Measurements from ENCODE around the gene NCL.

The NCL gene

GRCh38 chr2:231460073-231460835, 4.0 kb downstream of the NCL start:
- peak; percentile 5 for FAIRE-seq
- no peak for DNase-seq (ENCODE audit: insufficient read length, low spot score)
- TF ChIP-seq TAF1 (IDR thresholded peaks at IDR 0.05; ENCODE audit: low read depth, low read length): no peak
- peak; percentile 36; the same call in 1 of the 2 replicates for TF ChIP-seq POLR2AphosphoS5 (IDR thresholded peaks at IDR 0.05; ENCODE audit: low read depth, low read length)

- TF ChIP-seq POLR2AphosphoS5 (IDR thresholded peaks at IDR 0.05; ENCODE audit: low read depth, low read length) (no peak), SPI1 (IDR thresholded peaks at IDR 0.05; ENCODE audit: low read depth, low read length) (no peak), POU2F2 (IDR thresholded peaks at IDR 0.05; ENCODE audit: low read depth, low read length) (no peak), TAF1 (IDR thresholded peaks at IDR 0.05; ENCODE audit: low read depth, low read length) (no peak), POLR2A (IDR thresholded peaks at IDR 0.05; ENCODE audit: low read depth, low read length) (no peak), PAX5 (IDR thresholded peaks at IDR 0.05; ENCODE audit: insufficient read depth, low read length, severe bottlenecking) (no peak)
- FAIRE-seq (no peak), DNase-seq (ENCODE audit: insufficient read length, low spot score) (no peak)
Measured at GRCh38 chr2:231458368-231458767, 5.9 kb downstream of the NCL start.

- DNase-seq (ENCODE audit: insufficient read length, low spot score) (no peak), FAIRE-seq (no peak)
- TF ChIP-seq POLR2AphosphoS5 (IDR thresholded peaks at IDR 0.05; ENCODE audit: low read depth, low read length) (no peak; the same call in 1 of the 2 replicates), TAF1 (IDR thresholded peaks at IDR 0.05; ENCODE audit: low read depth, low read length) (no peak), POLR2A (IDR thresholded peaks at IDR 0.05; ENCODE audit: low read depth, low read length) (no peak), PAX5 (IDR thresholded peaks at IDR 0.05; ENCODE audit: insufficient read depth, low read length, severe bottlenecking) (no peak), SPI1 (IDR thresholded peaks at IDR 0.05; ENCODE audit: low read depth, low read length) (no peak), POU2F2 (IDR thresholded peaks at IDR 0.05; ENCODE audit: low read depth, low read length) (no peak)
Measured at GRCh38 chr2:231457101-231457500, 7.2 kb downstream of the NCL start.

GRCh38 chr2:231456295-231457004, 7.8 kb downstream of the NCL start:
- TF ChIP-seq POLR2A (IDR thresholded peaks at IDR 0.05; ENCODE audit: low read depth, low read length): no peak
- TF ChIP-seq POLR2AphosphoS5 (IDR thresholded peaks at IDR 0.05; ENCODE audit: low read depth, low read length): peak; percentile 42; the same call in 1 of the 2 replicates
- FAIRE-seq (no peak), DNase-seq (ENCODE audit: insufficient read length, low spot score) (no peak)

GRCh38 chr2:231455890-231456289, 8.4 kb downstream of the NCL start:
- no peak for FAIRE-seq
- TF ChIP-seq POLR2A (IDR thresholded peaks at IDR 0.05; ENCODE audit: low read depth, low read length): no peak
- TF ChIP-seq POLR2AphosphoS5 (IDR thresholded peaks at IDR 0.05; ENCODE audit: low read depth, low read length): no peak
- DNase-seq (ENCODE audit: insufficient read length, low spot score): no peak

GRCh38 chr2:231455222-231455621, 9.1 kb downstream of the NCL start:
- DNase-seq (ENCODE audit: insufficient read length, low spot score) (no peak), FAIRE-seq (no peak)
- TF ChIP-seq SPI1 (IDR thresholded peaks at IDR 0.05; ENCODE audit: low read depth, low read length) (no peak), POLR2AphosphoS5 (IDR thresholded peaks at IDR 0.05; ENCODE audit: low read depth, low read length) (peak; percentile 77)

GRCh38 chr2:231454361-231454791, 9.9 kb downstream of the NCL start:
- FAIRE-seq (no peak), DNase-seq (ENCODE audit: insufficient read length, low spot score) (no peak)
- no peak for TF ChIP-seq TAF1 (IDR thresholded peaks at IDR 0.05; ENCODE audit: low read depth, low read length)
- TF ChIP-seq POU2F2 (IDR thresholded peaks at IDR 0.05; ENCODE audit: low read depth, low read length): 0 out of 2 replicates have a peak, but pooled peaks have one; percentile 33
- TF ChIP-seq PAX5 (IDR thresholded peaks at IDR 0.05; ENCODE audit: insufficient read depth, low read length, severe bottlenecking): no peak
- TF ChIP-seq POLR2AphosphoS5 (IDR thresholded peaks at IDR 0.05; ENCODE audit: low read depth, low read length): peak; percentile 27; the same call in 1 of the 2 replicates
- TF ChIP-seq POLR2A (IDR thresholded peaks at IDR 0.05; ENCODE audit: low read depth, low read length): peak; percentile 63; the same call in 1 of the 2 replicates
- TF ChIP-seq SPI1 (IDR thresholded peaks at IDR 0.05; ENCODE audit: low read depth, low read length): no peak

- FAIRE-seq (no peak), DNase-seq (ENCODE audit: insufficient read length, low spot score) (no peak)
- TF ChIP-seq POLR2A (IDR thresholded peaks at IDR 0.05; ENCODE audit: low read depth, low read length) (peak; percentile 64), POLR2AphosphoS5 (IDR thresholded peaks at IDR 0.05; ENCODE audit: low read depth, low read length) (peak; percentile 89), TAF1 (IDR thresholded peaks at IDR 0.05; ENCODE audit: low read depth, low read length) (no peak), SPI1 (IDR thresholded peaks at IDR 0.05; ENCODE audit: low read depth, low read length) (no peak), PAX5 (IDR thresholded peaks at IDR 0.05; ENCODE audit: insufficient read depth, low read length, severe bottlenecking) (no peak), POU2F2 (IDR thresholded peaks at IDR 0.05; ENCODE audit: low read depth, low read length) (peak; percentile 38; the same call in 1 of the 2 replicates)
Measured at GRCh38 chr2:231452799-231453508, 11.3 kb downstream of the NCL start.

GRCh38 chr2:231450548-231450989, 13.7 kb downstream of the NCL start:
- no peak for TF ChIP-seq TAF1 (IDR thresholded peaks at IDR 0.05; ENCODE audit: low read depth, low read length)
- peak; percentile 77 for TF ChIP-seq POLR2A (IDR thresholded peaks at IDR 0.05; ENCODE audit: low read depth, low read length)
- no peak for TF ChIP-seq PAX5 (IDR thresholded peaks at IDR 0.05; ENCODE audit: insufficient read depth, low read length, severe bottlenecking)
- TF ChIP-seq POLR2AphosphoS5 (IDR thresholded peaks at IDR 0.05; ENCODE audit: low read depth, low read length): peak; percentile 66; the same call in 1 of the 2 replicates
- TF ChIP-seq SPI1 (IDR thresholded peaks at IDR 0.05; ENCODE audit: low read depth, low read length): no peak
- no peak for TF ChIP-seq POU2F2 (IDR thresholded peaks at IDR 0.05; ENCODE audit: low read depth, low read length)
- no peak for FAIRE-seq
- DNase-seq (ENCODE audit: insufficient read length, low spot score): no peak
